Renal cortical epithelial cell (primary cell): Measurements from ENCODE around the gene SH3TC2. TPM values are rescaled to one million over a fixed set of nuclear protein-coding genes. Genes with fewer than 3 reads are reported as not detected.

Experiments
- DNase-seq: peaks from one replicate; pipeline ENCODE4 v3.0.0-alpha.2; 2011; ENCODE audit warnings: low read depth
- total RNA-seq: library from RNA; depleted of rRNA; stranded (reverse); fragments of >200 nt; gene quantifications from 2 replicates; pipeline ENCODE4 v1.2.3, GENCODE V29; 2014

Gene SH3TC2
- total RNA-seq, 1 donor from 2014 or later = 6.4 TPM

DNA sequence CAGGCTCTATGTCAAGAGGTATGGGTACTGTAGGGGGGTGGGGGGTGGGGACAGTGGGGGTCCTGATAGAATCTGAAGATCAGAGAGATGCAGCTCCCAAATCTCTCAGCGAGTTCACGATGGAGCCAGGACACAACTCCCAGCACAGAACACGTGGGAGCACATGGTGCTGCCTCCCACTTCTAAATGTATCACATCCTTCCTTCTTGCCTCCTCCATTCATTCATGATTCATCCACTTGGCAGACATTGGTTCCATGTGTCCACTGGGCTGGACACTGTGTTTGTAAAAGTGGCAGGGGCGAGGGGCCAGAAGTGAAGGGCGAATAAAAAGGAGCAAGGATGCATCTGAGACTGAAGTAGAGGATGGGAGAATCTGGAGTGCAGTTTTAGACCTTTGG lies 33.9 kb downstream of the SH3TC2 start:
- DNase-seq = no peak

DNA sequence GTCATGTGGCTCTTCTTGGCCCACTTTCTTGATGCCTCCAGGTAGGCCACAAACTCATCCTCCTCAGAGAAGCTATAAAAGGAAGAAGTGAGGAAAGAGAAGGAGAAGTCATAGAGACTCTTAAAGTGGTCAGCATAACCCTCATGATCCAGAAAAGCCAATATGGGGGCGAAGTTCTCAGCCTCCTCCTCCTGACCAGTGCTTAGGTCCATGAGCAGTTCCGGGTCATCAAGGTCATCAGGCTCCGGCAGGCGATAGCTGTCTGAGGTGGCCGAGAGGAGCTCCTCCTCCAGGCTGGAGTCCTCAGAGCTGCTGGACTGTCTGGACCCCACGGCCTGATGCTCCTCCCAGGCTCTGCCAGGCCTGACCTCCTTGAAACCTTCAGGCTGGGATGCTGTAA lies 34.7 kb downstream of the SH3TC2 start:
- no peak for DNase-seq

GRCh38 chr5:149027636-149028035 lies 35.2 kb downstream of the SH3TC2 start:
- no peak for DNase-seq

- no peak for DNase-seq
Measured at GRCh38 chr5:149024943-149025342, 37.9 kb downstream of the SH3TC2 start.

DNA sequence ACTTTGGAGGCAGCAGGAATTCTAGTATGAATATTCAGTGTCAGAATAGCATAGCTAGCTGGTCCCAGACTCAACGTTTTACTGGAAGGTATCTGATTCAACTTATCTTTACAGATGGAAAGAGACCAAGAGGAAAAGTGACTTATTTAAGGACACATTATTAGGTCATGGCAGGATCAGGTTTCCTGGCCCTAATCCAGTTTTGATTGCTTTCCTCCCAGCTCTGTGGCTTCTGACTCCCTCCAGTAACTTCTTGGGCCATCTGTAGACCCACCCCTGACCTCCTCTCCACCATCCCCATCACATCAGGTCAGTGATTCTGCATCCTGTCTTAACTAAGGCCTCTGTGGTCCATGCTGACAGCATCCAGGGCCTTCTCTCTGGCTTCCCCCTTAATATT lies 38.4 kb downstream of the SH3TC2 start:
- DNase-seq = peak; percentile 34

- no peak for DNase-seq
Measured at GRCh38 chr5:149022200-149022599, 40.7 kb downstream of the SH3TC2 start.

GRCh38 chr5:149019679-149020078 lies 43.2 kb downstream of the SH3TC2 start:
- peak; percentile 69 for DNase-seq

GRCh38 chr5:149018909-149019443 lies 43.9 kb downstream of the SH3TC2 start:
- peak; percentile 41 for DNase-seq

DNA sequence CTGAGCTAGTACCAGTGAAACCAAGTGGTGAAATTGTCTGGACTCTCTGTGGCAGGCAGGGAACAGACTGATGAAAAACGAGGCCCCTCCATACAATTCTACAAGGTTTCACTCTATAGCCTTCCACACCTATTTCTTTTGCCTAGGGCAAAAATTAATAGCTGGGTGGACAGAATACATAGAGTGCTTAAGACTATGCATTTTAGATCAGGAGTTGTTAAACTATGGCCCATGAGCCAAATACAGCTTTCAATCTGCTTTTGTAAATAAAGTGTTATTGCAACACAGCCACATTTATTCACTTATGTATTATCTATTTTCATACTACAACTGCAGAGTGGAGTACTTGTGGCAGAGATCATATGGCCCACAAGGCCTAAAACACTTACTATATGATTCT lies 45.2 kb downstream of the SH3TC2 start:
- DNase-seq = no peak

GRCh38 chr5:149015561-149015960 lies 47.3 kb downstream of the SH3TC2 start:
- DNase-seq = no peak

DNA sequence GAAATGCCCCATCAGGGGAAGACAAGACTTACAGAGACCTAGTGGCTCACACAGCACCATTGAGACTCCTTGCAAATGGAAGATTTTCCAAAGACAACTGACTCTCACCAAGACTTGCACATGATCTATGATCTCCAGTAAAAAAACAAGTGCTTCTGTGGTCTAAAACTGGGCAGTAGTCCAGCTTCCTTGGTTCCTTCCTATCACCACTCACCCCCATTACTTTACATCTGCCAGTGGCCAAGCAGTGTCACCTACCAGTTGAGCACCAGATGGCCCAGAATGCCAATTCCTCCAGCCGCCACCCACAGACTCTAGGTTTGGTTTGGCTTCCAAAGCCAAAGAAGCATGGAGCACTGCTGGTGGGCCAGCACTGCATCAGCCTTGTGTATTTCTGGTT lies 47.7 kb downstream of the SH3TC2 start:
- DNase-seq = peak; percentile 22

DNA sequence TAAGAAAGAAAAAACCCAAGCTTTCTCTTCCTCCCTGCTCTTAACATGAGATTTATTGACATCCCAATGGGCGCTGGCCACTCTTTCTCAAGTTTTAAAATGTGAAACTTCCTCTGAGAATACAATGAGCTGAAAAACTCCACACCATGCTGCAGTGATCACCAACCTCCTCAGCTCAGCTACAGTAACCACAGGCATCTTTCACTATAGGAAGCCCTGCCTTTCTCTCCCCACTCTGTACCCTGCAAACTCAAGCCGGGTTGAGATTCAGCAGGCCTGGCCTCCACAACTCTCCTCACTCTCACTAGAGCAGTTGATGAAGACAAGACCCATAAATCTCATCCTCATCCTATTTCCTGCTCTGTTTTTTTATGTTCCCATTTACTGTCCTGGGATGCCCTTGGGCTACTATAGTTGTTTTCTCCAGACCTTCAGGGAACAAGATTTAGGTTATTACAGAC lies 48.3 kb downstream of the SH3TC2 start:
- DNase-seq = no peak

- no peak for DNase-seq
Measured at GRCh38 chr5:149013796-149014195, 49.1 kb downstream of the SH3TC2 start.

- no peak for DNase-seq
Measured at GRCh38 chr5:149012350-149012749, 50.5 kb downstream of the SH3TC2 start.

- DNase-seq = no peak
Measured at GRCh38 chr5:149011728-149012127, 51.1 kb downstream of the SH3TC2 start.

DNA sequence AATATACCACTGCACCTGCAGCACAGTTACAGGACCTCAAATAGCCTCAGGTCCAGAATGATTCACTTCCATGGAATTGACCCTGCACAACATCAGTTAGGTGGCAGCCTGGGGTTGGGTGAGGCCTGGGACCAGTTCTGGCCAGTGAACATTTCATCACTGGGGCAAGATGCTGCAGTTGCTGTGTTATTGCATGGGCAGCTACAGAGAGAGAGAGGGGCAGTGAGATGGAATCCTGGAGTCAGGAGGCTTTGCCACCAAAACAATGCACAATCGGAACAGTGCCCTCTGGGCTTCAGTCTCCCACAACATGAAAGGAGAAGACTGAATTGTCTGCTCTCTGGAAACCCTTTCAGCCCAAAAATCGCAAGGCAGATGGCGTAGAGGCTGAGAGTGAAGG lies 51.8 kb downstream of the SH3TC2 start:
- peak; percentile 96 for DNase-seq

DNA sequence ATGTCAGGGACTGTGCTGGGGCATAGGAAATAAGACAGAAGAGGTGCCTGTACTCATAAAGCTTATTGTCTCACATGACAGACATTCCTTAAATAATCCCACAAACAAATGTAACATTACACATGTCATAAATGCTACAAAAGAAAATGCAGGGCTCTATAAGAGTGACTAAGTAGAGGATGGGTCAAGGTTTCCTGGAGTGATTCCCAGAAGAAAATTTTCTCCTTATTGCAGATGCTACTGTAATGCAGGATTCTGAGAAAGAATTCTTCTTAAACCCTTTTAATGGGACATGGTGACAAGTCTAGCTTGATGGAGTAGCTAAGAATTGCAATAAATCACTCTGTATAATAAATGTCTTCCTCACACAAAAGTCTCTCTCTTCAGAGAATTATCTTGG lies 55.7 kb downstream of the SH3TC2 start:
- no peak for DNase-seq

GRCh38 chr5:149006426-149006825 lies 56.4 kb downstream of the SH3TC2 start:
- DNase-seq = no peak

- peak; percentile 88 for DNase-seq
Measured at GRCh38 chr5:149005077-149005892, 57.6 kb downstream of the SH3TC2 start.

DNA sequence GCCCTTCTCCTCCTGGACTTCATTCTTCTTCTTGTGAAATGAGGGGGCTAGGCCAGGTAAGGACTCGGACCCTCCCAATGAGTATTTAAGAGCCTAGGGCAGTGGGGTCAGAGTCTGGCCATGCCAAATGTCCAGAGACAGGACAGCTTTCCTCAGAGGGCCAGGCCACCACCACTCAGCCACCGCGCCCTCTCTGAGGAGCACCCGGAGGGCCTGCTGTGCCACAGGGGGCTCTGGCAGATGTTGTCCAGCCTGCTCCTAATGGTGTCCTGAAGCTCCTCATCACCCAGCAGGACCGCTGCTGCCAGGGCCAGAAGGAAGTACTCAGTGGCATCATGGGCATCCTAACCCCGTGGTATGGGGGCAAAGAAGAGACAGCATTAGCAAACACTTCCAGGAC lies 58.3 kb downstream of the SH3TC2 start:
- DNase-seq = no peak

DNA sequence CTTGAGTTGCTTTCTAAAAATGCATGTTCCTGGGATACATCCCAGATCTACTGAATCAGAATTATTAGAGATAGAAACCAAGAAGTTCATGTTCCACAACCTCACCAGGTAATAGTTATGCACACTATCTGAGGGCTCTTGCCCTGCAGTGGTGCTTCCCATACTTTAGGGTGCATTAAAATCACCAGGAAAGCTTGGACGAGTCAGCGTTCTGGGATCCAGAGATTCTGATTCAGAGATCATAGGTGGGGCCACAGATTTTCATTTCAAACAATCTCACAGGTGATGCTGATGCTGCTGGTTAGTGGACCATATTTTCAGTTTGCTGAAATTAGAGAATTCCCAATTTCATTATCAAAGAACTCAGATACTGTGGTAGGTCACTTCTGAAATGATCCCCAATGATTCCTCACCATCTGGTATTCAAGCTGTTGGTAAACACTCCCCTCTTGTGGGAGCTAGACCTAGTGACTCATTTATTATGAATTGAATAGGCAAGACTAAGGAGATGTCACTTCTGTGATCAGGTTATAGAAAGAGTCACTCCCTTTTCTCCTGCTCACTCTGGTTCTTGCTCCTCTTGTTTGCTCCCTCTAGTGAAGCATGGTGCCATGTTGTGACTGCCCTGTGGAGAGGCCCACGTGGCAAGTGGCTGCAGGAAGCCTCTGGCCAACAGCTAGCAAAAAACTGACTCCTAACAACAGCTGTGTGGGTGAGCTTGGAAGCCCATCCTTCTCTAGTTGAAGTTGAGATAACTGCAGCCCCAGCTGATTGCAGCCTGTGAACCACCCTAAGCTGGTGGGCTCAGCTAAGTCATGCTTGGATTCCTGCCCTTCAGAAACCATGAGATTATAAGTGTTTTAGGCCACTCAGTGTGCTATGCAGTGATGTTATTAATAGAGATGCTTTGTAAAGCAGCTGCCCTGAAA lies 59.8 kb downstream of the SH3TC2 start:
- peak; percentile 83 for DNase-seq

- DNase-seq = peak; percentile 99
Measured at GRCh38 chr5:149002053-149002452, 60.8 kb downstream of the SH3TC2 start.
